Erythroblast (primary cell): ENCODE results near the gene ELOVL6.

ENCODE experiments used
- GATA1 ChIP-seq: IDR thresholded peaks from 2 replicates; pipeline ENCODE4 v1.6.1; 2011; ENCODE audit warnings: low read depth, mild to moderate bottlenecking, control low read depth, low read length, moderate library complexity
- POLR2A ChIP-seq: IDR thresholded peaks from 2 replicates; pipeline ENCODE4 v1.6.1; 2011; ENCODE audit warnings: mild to moderate bottlenecking, low read length

GRCh38 chr4:110046588-110047049 lies 151.8 kb downstream of the ELOVL6 start:
- TF ChIP-seq POLR2A (no peak), GATA1 (no peak)
